A549 (cell line): ENCODE data around the gene ZNF845. TPM values are rescaled to one million over a fixed set of nuclear protein-coding genes. Genes with fewer than 3 reads are reported as not detected.

Experiments used
- ATAC-seq, 2 experiments: fragments of 200-7000 bp in 1 of 2; fragments of >200 bp in 1 of 2; cut with Nextera tagmentation in 1 of 2; cut with Tn5 transposase in 1 of 2; 3 replicates each; pipeline versions ENCODE4 v1.8.0 to v1.9.1; 2018 to 2020; ENCODE audit warnings: mild to moderate bottlenecking in 1 of 2, moderate library complexity in 1 of 2
- CTCF ChIA-PET: fragments of 300-600 bp; sonication (Branson Sonifier 250); formaldehyde crosslinking; extraction: SDS; loops from one replicate; lab custom pipeline; 2021; ENCODE audit warnings: antibody characterized with exemption, inconsistent platforms; lab: Yijun Ruan, JAX
- POLR2A ChIA-PET: fragments of 350-600 bp; formaldehyde crosslinking; extraction: SDS; loops from one replicate; lab custom pipeline; 2021; ENCODE audit warnings: antibody characterized with exemption, inconsistent platforms; lab: Yijun Ruan, JAX
- DNase-seq, 2 experiments: peaks; one replicate each; pipeline versions ENCODE4 v3.0.0 to v3.0.0-alpha.2; 2011 to 2016; ENCODE audit warnings: low read depth in 1 of 2, low spot score in 1 of 2
- FAIRE-seq: peaks from 2 replicates; lab custom pipeline; 2011; peaks lifted over from hg19 to GRCh38; lab: Jason Lieb, UNC
- H3K27ac ChIP-seq, 2 experiments: fragments of >200 bp; sonication (Bioruptor Twin); formaldehyde crosslinking; 3 replicates each; pipeline ENCODE4 v1.5.1; 2016 to 2017
- H3K4me1 ChIP-seq: fragments of >200 bp; sonication (Bioruptor Twin); formaldehyde crosslinking; 3 replicates; pipeline ENCODE4 v1.6.1; 2016
- H3K4me2 ChIP-seq: fragments of >200 bp; sonication (Bioruptor Twin); formaldehyde crosslinking; 3 replicates; pipeline ENCODE4 v1.6.1; 2016
- H3K4me3 ChIP-seq: fragments of >200 bp; sonication (Bioruptor Twin); formaldehyde crosslinking; 3 replicates; pipeline ENCODE4 v1.5.1; 2016
- H3K9me3 ChIP-seq: fragments of >200 bp; sonication (Bioruptor Twin); formaldehyde crosslinking; 3 replicates; pipeline ENCODE4 v1.6.1; 2016
- BCL3 ChIP-seq: fragments of >200 bp; sonication (Bioruptor Twin); formaldehyde crosslinking; IDR thresholded peaks from 3 replicates; pipeline ENCODE4 v1.6.1; 2016
- CBX8 ChIP-seq: fragments of 200-600 bp; sonication (generic); IDR thresholded peaks from 2 replicates; pipeline ENCODE4 v1.6.1; 2016
- CHD2 ChIP-seq: fragments of 150-350 bp; IDR thresholded peaks from 2 replicates; pipeline ENCODE4 v1.6.1; 2014; ENCODE audit warnings: low read length; ENCODE audit not compliant: partially characterized antibody
- CHD4 ChIP-seq: fragments of 200-600 bp; sonication (generic); IDR thresholded peaks from 2 replicates; pipeline ENCODE4 v1.6.1; 2016; ENCODE audit warnings: antibody characterized with exemption, mild to moderate bottlenecking, borderline replicate concordance
- E2F6 ChIP-seq: IDR thresholded peaks from 2 replicates; pipeline ENCODE4 v1.6.1; 2012; ENCODE audit warnings: low read depth, borderline replicate concordance
- FOXS1 ChIP-seq: fragments of 250-450 bp; sonication (Bioruptor Pico); IDR thresholded peaks from 2 replicates; pipeline ENCODE4 v1.5.0; 2020; ENCODE audit warnings: mild to moderate bottlenecking, moderate library complexity
- GATA3 ChIP-seq: IDR thresholded peaks from 2 replicates; pipeline ENCODE4 v1.6.1; 2012; ENCODE audit warnings: borderline replicate concordance
- HEYL ChIP-seq: fragments of 250-450 bp; sonication (Bioruptor Pico); IDR thresholded peaks from 2 replicates; pipeline ENCODE4 v1.8.0; 2021; ENCODE audit warnings: mild to moderate bottlenecking, moderate library complexity
- JUN ChIP-seq, 2 experiments: fragments of >200 bp; sonication (Bioruptor Twin); formaldehyde crosslinking; IDR thresholded peaks; 2 replicates in 1 of 2; 3 replicates in 1 of 2; pipeline ENCODE4 v1.6.1; 2016 to 2017
- KDM1A ChIP-seq: fragments of 200-600 bp; sonication (generic); IDR thresholded peaks from 2 replicates; pipeline ENCODE4 v1.6.1; 2016; ENCODE audit warnings: low read depth, mild to moderate bottlenecking
- MAX ChIP-seq: IDR thresholded peaks from 2 replicates; pipeline ENCODE4 v1.6.1; 2012
- PHF8 ChIP-seq: fragments of 200-600 bp; sonication (generic); IDR thresholded peaks from 2 replicates; pipeline ENCODE4 v1.6.1; 2016; ENCODE audit warnings: low read depth, mild to moderate bottlenecking, antibody characterized with exemption, moderate library complexity, borderline replicate concordance
- POLR2A ChIP-seq: IDR thresholded peaks from 2 replicates; pipeline ENCODE4 v1.6.1; 2012; ENCODE audit warnings: mild to moderate bottlenecking, low read length
- RAD21 ChIP-seq, 2 experiments: fragments of >200 bp in 1 of 2; sonication (Bioruptor Twin) in 1 of 2; formaldehyde crosslinking in 1 of 2; IDR thresholded peaks in 1 of 2; conservative IDR thresholded peaks in 1 of 2; 2 replicates in 1 of 2; 3 replicates in 1 of 2; pipeline ENCODE4 v1.6.1; 2012 to 2018; ENCODE audit warnings: inconsistent platforms in 1 of 2
- RCOR1 ChIP-seq: fragments of 150-350 bp; IDR thresholded peaks from 2 replicates; pipeline ENCODE4 v1.6.1; 2014; ENCODE audit warnings: antibody characterized with exemption, low read length, low read depth
- RFX5 ChIP-seq: fragments of 450-650 bp; IDR thresholded peaks from 2 replicates; pipeline ENCODE4 v1.7.1; 2014; ENCODE audit warnings: antibody characterized with exemption, mild to moderate bottlenecking, moderate library complexity
- RNF2 ChIP-seq: fragments of 200-600 bp; sonication (generic); IDR thresholded peaks from 2 replicates; pipeline ENCODE4 v1.6.1; 2016; ENCODE audit warnings: low read depth, mild to moderate bottlenecking, antibody characterized with exemption, moderate library complexity, borderline replicate concordance
- ZC3H11A ChIP-seq: fragments of 450-650 bp; IDR thresholded peaks from 2 replicates; pipeline ENCODE4 v1.6.1; 2014; ENCODE audit warnings: antibody characterized with exemption, mild to moderate bottlenecking
- WGBS: methylation state at CpG from one replicate; pipeline ENCODE4 v1.1.6; 2017; ENCODE audit errors: missing lambda C conversion rate; 5-methylcytosine and 5-hydroxymethylcytosine counted together
- polyA minus RNA-seq: library from RNA; depleted of rRNA, polyadenylated mRNA; stranded (reverse); fragments of >200 nt; gene quantifications from 2 replicates; pipeline ENCODE4 v1.2.3, GENCODE V29; 2011; rRNA and poly(A)+ RNA removed
- polyA plus RNA-seq, 4 experiments: library from polyadenylated mRNA; depleted of rRNA in 3 of 4; stranded (reverse); fragments of >200 nt; fragmentation: RNase III in 1 of 4; extraction: RNeasy Plus Mini Kit Qiagen cat#74134 plus additional on column Dnase treatment in 1 of 4; gene quantifications; 2 replicates in 3 of 4; 3 replicates in 1 of 4; pipeline ENCODE4 v1.2.3, GENCODE V29; 2011 to 2017

Gene ZNF845
- polyA plus RNA-seq (2011; rRNA removed), result 8.3 and 8.4 TPM in 2 replicates
- polyA plus RNA-seq (2012; cell fraction: cytosol; rRNA removed), result 0.94 and 1.1 TPM in 2 replicates
- polyA plus RNA-seq (2012; cell fraction: nucleus; rRNA removed), result 0.70 and 0.98 TPM in 2 replicates
- 3.3 to 3.7 TPM (median 3.5 TPM) in 3 replicates for polyA plus RNA-seq (2017; fragmentation: RNase III; extraction: RNeasy Plus Mini Kit Qiagen cat#74134 plus additional on column Dnase treatment)
- 6.2 and 7.3 TPM in 2 replicates for polyA minus RNA-seq

GRCh38 chr19:53333463-53334449, at the start of gene ZNF845:
Gene ZNF845 (plus strand): TSS chr19:53333749. CDS start chr19:53341308, 7,559 bp downstream.
- Histone ChIP-seq H3K4me3 (peak within 1 kb of the TSS; percentile 89), H3K4me2 (peak within 1 kb of the TSS; percentile 81), H3K4me1 (no peaks in the 10 kb centered on the region), H3K27ac (peak within 1 kb of the TSS; percentile 72 to 87), H3K9me3 (peaks cover 82% of the 10 kb centered on the region)
- peak; percentile 97 to 98 for ATAC-seq
- DNase-seq, result peak; percentile 70 to 90
- FAIRE-seq, result no peak
- POLR2A ChIA-PET, result interaction anchor here (0.6 to 0.7 kb wide), 2 partner anchors 61 to 1145 kb away, joined by 3 to 6 read pairs; partner anchors contain the start of gene ZNF765
- WGBS, result 6% methylated on average over 39 of the region's 61 CpGs
- TF ChIP-seq BCL3, result no peak
- TF ChIP-seq MAX, result peak; percentile 36; the same call in 1 of the 2 replicates
- TF ChIP-seq JUN (IDR thresholded peaks at IDR 0.05), result peak in 1 of 2 experiments; percentile 47; a peak in 1 of 5 replicates
- peak; percentile 76; the same call in 1 of the 2 replicates for TF ChIP-seq E2F6
- no peak for TF ChIP-seq RAD21 (conservative IDR thresholded peaks at IDR 0.05 in 1 of 2, IDR thresholded peaks at IDR 0.05 in 1 of 2)
- peak; percentile 76 for TF ChIP-seq POLR2A
- peak; percentile 66; the same call in 1 of the 2 replicates for TF ChIP-seq PHF8
- no peak for TF ChIP-seq GATA3
- TF ChIP-seq CHD4, result no peak
- CTCF ChIA-PET, result no interaction called here

- DNase-seq (no peak), FAIRE-seq (no peak), ATAC-seq (no peak)
- Histone ChIP-seq H3K9me3 (peaks cover 17% of the 10 kb centered on the region), H3K4me1 (no peaks in the 10 kb centered on the region), H3K4me2 (no peak overlapping the region), H3K27ac (no peak overlapping the region), H3K4me3 (no peak overlapping the region)
- ChIA-PET POLR2A (no interaction called here), CTCF (no interaction called here)
- WGBS, result 14% methylated on average over 4 of the region's 4 CpGs
- TF ChIP-seq HEYL (no peak), RCOR1 (no peak), JUN (IDR thresholded peaks at IDR 0.05) (no peak), ZC3H11A (no peak), KDM1A (no peak), FOXS1 (CRISPR knock-in tag) (no peak), RAD21 (conservative IDR thresholded peaks at IDR 0.05 in 1 of 2, IDR thresholded peaks at IDR 0.05 in 1 of 2) (no peak), RNF2 (no peak), CHD4 (no peak), RFX5 (no peak), CHD2 (no peak), CBX8 (no peak)
Observed at GRCh38 chr19:53285087-53285486, 48.5 kb upstream of the ZNF845 start.
